ENCODE measurements around the gene SERPINB1. TPM values are rescaled to one million over a fixed set of nuclear protein-coding genes. Genes with fewer than 3 reads are reported as not detected.

SERPINB1 gene
- total and polyA plus RNA-seq, 4 donors: 58.0 to 242 (median 95.7) TPM

- 58 to 69% methylated on average over 10 of the region's 10 CpGs for WGBS, 2 donors
- TF ChIP-seq CTCF (IDR thresholded peaks at IDR 0.05; ENCODE audit: control extremely low read depth, extremely low read depth): no peak
- Histone ChIP-seq H3K27ac (ENCODE audit: low read depth in 1 of 2, low read length in 1 of 2) (peak overlapping the region in 1 of 2 donors; percentile 26), H3K9me3 (ENCODE audit: control insufficient read depth in 4 of 4, insufficient read depth in 3 of 4, low read length in 3 of 4) (peaks cover 0 to 2% (median 0%) of the 10 kb centered on the region in 4 donors), H3K4me3 (no peak overlapping the region), H3K36me3 (ENCODE audit: control insufficient read depth in 4 of 4, insufficient read depth in 4 of 4, low read length in 4 of 4) (no peaks in the 10 kb centered on the region), H3K9ac (ENCODE audit: insufficient read depth in 1 of 2, low read length in 2 of 2) (no peak overlapping the region), H3K4me1 (ENCODE audit: control insufficient read depth in 5 of 5, insufficient read depth in 5 of 5, low read length in 5 of 5) (peaks cover 0 to 11% (median 4%) of the 10 kb centered on the region in 5 donors), H3K27me3 (ENCODE audit: control insufficient read depth in 3 of 3, insufficient read depth in 3 of 3, low read length in 2 of 3) (no peaks in the 10 kb centered on the region)
- ATAC-seq (ENCODE audit: insufficient read depth, low FRiP score) (no peak), DNase-seq (no peak)
Observed at GRCh38 chr6:2848851-2849250, 7.2 kb upstream of the SERPINB1 start.

- DNase-seq (no peak), ATAC-seq (ENCODE audit: insufficient read depth, low FRiP score) (no peak)
- Histone ChIP-seq H3K27me3 (ENCODE audit: control insufficient read depth in 3 of 3, insufficient read depth in 3 of 3, low read length in 2 of 3) (no peaks in the 10 kb centered on the region), H3K27ac (ENCODE audit: low read depth in 1 of 2, low read length in 1 of 2) (no peak overlapping the region), H3K9ac (ENCODE audit: insufficient read depth in 1 of 2, low read length in 2 of 2) (no peak overlapping the region), H3K9me3 (ENCODE audit: control insufficient read depth in 4 of 4, insufficient read depth in 3 of 4, low read length in 3 of 4) (no peaks in the 10 kb centered on the region), H3K4me1 (ENCODE audit: control insufficient read depth in 5 of 5, insufficient read depth in 5 of 5, low read length in 5 of 5) (peaks cover 0 to 11% (median 6%) of the 10 kb centered on the region in 5 donors), H3K36me3 (ENCODE audit: control insufficient read depth in 4 of 4, insufficient read depth in 4 of 4, low read length in 4 of 4) (no peaks in the 10 kb centered on the region), H3K4me3 (no peak overlapping the region)
- 72 to 73% methylated on average over 6 of the region's 6 CpGs for WGBS, 2 donors
- TF ChIP-seq CTCF (IDR thresholded peaks at IDR 0.05; ENCODE audit: control extremely low read depth, extremely low read depth): no peak
Observed at GRCh38 chr6:2845880-2846208, 4.2 kb upstream of the SERPINB1 start.

- no peak for TF ChIP-seq CTCF (IDR thresholded peaks at IDR 0.05; ENCODE audit: control extremely low read depth, extremely low read depth)
- Histone ChIP-seq H3K27ac (ENCODE audit: low read depth in 1 of 2, low read length in 1 of 2) (no peak overlapping the region), H3K4me3 (no peak overlapping the region), H3K9me3 (ENCODE audit: control insufficient read depth in 4 of 4, insufficient read depth in 3 of 4, low read length in 3 of 4) (no peaks in the 10 kb centered on the region), H3K36me3 (ENCODE audit: control insufficient read depth in 4 of 4, insufficient read depth in 4 of 4, low read length in 4 of 4) (peaks cover 0 to 1% (median 0%) of the 10 kb centered on the region in 4 donors), H3K27me3 (ENCODE audit: control insufficient read depth in 3 of 3, insufficient read depth in 3 of 3, low read length in 2 of 3) (no peaks in the 10 kb centered on the region), H3K4me1 (ENCODE audit: control insufficient read depth in 5 of 5, insufficient read depth in 5 of 5, low read length in 5 of 5) (peaks cover 10 to 23% (median 14%) of the 10 kb centered on the region in 5 donors), H3K9ac (ENCODE audit: insufficient read depth in 1 of 2, low read length in 2 of 2) (no peak overlapping the region)
- ATAC-seq (ENCODE audit: insufficient read depth, low FRiP score): no peak
- no peak for DNase-seq
Observed at GRCh38 chr6:2844008-2844407, 2.3 kb upstream of the SERPINB1 start.

- no peak overlapping the region for H3K4me3 ChIP-seq
- peaks cover 10 to 23% (median 14%) of the 10 kb centered on the region in 5 donors for H3K4me1 ChIP-seq (ENCODE audit: control insufficient read depth in 5 of 5, insufficient read depth in 5 of 5, low read length in 5 of 5)
- ATAC-seq (ENCODE audit: insufficient read depth, low FRiP score): no peak
- no peak overlapping the region for H3K27ac ChIP-seq (ENCODE audit: low read depth in 1 of 2, low read length in 1 of 2)
- TF ChIP-seq CTCF (IDR thresholded peaks at IDR 0.05; ENCODE audit: control extremely low read depth, extremely low read depth): no peak
- H3K9ac ChIP-seq (ENCODE audit: insufficient read depth in 1 of 2, low read length in 2 of 2): no peak overlapping the region
- no peaks in the 10 kb centered on the region for H3K9me3 ChIP-seq (ENCODE audit: control insufficient read depth in 4 of 4, insufficient read depth in 3 of 4, low read length in 3 of 4)
- no peak for DNase-seq
- H3K36me3 ChIP-seq (ENCODE audit: control insufficient read depth in 4 of 4, insufficient read depth in 4 of 4, low read length in 4 of 4): peaks cover 0 to 1% (median 0%) of the 10 kb centered on the region in 4 donors
- no peaks in the 10 kb centered on the region for H3K27me3 ChIP-seq (ENCODE audit: control insufficient read depth in 3 of 3, insufficient read depth in 3 of 3, low read length in 2 of 3)
- 40 to 46% methylated on average over 1 to 2 of the region's 2 CpGs for WGBS, 2 donors
Observed at GRCh38 chr6:2843138-2843740, 1.6 kb upstream of the SERPINB1 start.

Measured in lung (tissue), 12 donors.